Measurements from ENCODE around the gene FZD7. TPM values are rescaled to one million over a fixed set of nuclear protein-coding genes. Genes with fewer than 3 reads are reported as not detected.

FZD7 gene
- total and polyA plus RNA-seq, 11 donors, result 1.7 to 42.0 (median 19.3) TPM

DNA sequence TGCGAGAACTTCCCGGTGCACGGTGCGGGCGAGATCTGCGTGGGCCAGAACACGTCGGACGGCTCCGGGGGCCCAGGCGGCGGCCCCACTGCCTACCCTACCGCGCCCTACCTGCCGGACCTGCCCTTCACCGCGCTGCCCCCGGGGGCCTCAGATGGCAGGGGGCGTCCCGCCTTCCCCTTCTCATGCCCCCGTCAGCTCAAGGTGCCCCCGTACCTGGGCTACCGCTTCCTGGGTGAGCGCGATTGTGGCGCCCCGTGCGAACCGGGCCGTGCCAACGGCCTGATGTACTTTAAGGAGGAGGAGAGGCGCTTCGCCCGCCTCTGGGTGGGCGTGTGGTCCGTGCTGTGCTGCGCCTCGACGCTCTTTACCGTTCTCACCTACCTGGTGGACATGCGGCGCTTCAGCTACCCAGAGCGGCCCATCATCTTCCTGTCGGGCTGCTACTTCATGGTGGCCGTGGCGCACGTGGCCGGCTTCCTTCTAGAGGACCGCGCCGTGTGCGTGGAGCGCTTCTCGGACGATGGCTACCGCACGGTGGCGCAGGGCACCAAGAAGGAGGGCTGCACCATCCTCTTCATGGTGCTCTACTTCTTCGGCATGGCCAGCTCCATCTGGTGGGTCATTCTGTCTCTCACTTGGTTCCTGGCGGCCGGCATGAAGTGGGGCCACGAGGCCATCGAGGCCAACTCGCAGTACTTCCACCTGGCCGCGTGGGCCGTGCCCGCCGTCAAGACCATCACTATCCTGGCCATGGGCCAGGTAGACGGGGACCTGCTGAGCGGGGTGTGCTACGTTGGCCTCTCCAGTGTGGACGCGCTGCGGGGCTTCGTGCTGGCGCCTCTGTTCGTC lies 1.7 kb downstream of the FZD7 start:
- Histone ChIP-seq H3K9me3 (no peaks in the 10 kb centered on the region), H3K4me1 (peaks cover 0 to 52% (median 25%) of the 10 kb centered on the region in 12 donors), H3K36me3 (no peaks in the 10 kb centered on the region), H3K27me3 (peaks cover 0 to 68% (median 5%) of the 10 kb centered on the region in 9 donors), H3K27ac (peak overlapping the region in 10 of 12 donors; percentile 89 to 99 (median 95)), H3K4me3 (peak overlapping the region; percentile 52 to 90 (median 79))
- peak; percentile 51 to 79 (median 68) for DNase-seq
- ATAC-seq, result peak; percentile 33 to 52 (median 42)
- intact Hi-C loops (cut with DNase I), result loop anchor here (2.0 to 10.0 kb wide), 12 partner anchors 83 to 251 kb away; partner anchors contain the start of gene ALS2 (in 1 of the 10)
- WGBS, 4 donors, result 7 to 22% (median 10%) methylated on average over 48 to 78 of the region's 78 CpGs
- TF ChIP-seq, protein P1, sequence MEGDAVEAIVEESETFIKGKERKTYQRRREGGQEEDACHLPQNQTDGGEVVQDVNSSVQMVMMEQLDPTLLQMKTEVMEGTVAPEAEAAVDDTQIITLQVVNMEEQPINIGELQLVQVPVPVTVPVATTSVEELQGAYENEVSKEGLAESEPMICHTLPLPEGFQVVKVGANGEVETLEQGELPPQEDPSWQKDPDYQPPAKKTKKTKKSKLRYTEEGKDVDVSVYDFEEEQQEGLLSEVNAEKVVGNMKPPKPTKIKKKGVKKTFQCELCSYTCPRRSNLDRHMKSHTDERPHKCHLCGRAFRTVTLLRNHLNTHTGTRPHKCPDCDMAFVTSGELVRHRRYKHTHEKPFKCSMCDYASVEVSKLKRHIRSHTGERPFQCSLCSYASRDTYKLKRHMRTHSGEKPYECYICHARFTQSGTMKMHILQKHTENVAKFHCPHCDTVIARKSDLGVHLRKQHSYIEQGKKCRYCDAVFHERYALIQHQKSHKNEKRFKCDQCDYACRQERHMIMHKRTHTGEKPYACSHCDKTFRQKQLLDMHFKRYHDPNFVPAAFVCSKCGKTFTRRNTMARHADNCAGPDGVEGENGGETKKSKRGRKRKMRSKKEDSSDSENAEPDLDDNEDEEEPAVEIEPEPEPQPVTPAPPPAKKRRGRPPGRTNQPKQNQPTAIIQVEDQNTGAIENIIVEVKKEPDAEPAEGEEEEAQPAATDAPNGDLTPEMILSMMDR (IDR thresholded peaks at IDR 0.05), result peak; percentile 30 to 64 (median 53)
- no peak for TF ChIP-seq POLR2A (IDR thresholded peaks at IDR 0.05)

DNA sequence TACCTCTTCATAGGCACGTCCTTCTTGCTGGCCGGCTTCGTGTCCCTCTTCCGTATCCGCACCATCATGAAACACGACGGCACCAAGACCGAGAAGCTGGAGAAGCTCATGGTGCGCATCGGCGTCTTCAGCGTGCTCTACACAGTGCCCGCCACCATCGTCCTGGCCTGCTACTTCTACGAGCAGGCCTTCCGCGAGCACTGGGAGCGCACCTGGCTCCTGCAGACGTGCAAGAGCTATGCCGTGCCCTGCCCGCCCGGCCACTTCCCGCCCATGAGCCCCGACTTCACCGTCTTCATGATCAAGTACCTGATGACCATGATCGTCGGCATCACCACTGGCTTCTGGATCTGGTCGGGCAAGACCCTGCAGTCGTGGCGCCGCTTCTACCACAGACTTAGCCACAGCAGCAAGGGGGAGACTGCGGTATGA lies 2.3 kb downstream of the FZD7 start:
- Histone ChIP-seq H3K27me3 (peaks cover 0 to 75% (median 5%) of the 10 kb centered on the region in 9 donors), H3K36me3 (no peaks in the 10 kb centered on the region), H3K27ac (peak overlapping the region in 8 of 12 donors; percentile 54 to 99 (median 76)), H3K4me1 (peaks cover 0 to 53% (median 27%) of the 10 kb centered on the region in 12 donors), H3K9me3 (no peaks in the 10 kb centered on the region), H3K4me3 (peak overlapping the region in 11 of 12 donors; percentile 52 to 90 (median 79))
- DNase-seq, result peak in 2 of 5 donors; percentile 47 to 65
- WGBS, 4 donors, result 34 to 50% (median 37%) methylated on average over 27 to 32 of the region's 32 CpGs
- intact Hi-C loops (cut with DNase I), result loop anchor here (2.0 to 10.0 kb wide), 12 partner anchors 84 to 251 kb away; partner anchors contain the start of gene ALS2 (in 1 of the 10)
- TF ChIP-seq, protein P1 (IDR thresholded peaks at IDR 0.05), result no peak
- TF ChIP-seq POLR2A (IDR thresholded peaks at IDR 0.05), result no peak
- no peak for ATAC-seq

DNA sequence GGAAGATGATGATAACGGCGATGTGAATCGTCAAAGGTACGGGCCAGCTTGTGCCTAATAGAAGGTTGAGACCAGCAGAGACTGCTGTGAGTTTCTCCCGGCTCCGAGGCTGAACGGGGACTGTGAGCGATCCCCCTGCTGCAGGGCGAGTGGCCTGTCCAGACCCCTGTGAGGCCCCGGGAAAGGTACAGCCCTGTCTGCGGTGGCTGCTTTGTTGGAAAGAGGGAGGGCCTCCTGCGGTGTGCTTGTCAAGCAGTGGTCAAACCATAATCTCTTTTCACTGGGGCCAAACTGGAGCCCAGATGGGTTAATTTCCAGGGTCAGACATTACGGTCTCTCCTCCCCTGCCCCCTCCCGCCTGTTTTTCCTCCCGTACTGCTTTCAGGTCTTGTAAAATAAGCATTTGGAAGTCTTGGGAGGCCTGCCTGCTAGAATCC lies 3.0 kb downstream of the FZD7 start:
- ATAC-seq (peak in 1 of 4 donors; percentile 5), DNase-seq (peak in 2 of 5 donors; percentile 39 to 44)
- H3K4me1 ChIP-seq, result peaks cover 0 to 53% (median 27%) of the 10 kb centered on the region in 12 donors
- WGBS, 4 donors, result 18 to 32% (median 30%) methylated on average over 15 of the region's 15 CpGs
- intact Hi-C loops (cut with DNase I), result loop anchor here (5.0 to 10.0 kb wide), 11 partner anchors 84 to 252 kb away; partner anchors contain the start of gene ALS2 (in 1 of the 10)
- TF ChIP-seq, protein P1 (IDR thresholded peaks at IDR 0.05), result no peak
- no peak for TF ChIP-seq POLR2A (IDR thresholded peaks at IDR 0.05)
- peak overlapping the region in 11 of 12 donors; percentile 3 to 99 (median 69) for H3K27ac ChIP-seq
- no peaks in the 10 kb centered on the region for H3K36me3 ChIP-seq
- no peaks in the 10 kb centered on the region for H3K9me3 ChIP-seq
- H3K4me3 ChIP-seq, result peak overlapping the region; percentile 20 to 90 (median 79)
- peaks cover 0 to 74% (median 5%) of the 10 kb centered on the region in 9 donors for H3K27me3 ChIP-seq

DNA sequence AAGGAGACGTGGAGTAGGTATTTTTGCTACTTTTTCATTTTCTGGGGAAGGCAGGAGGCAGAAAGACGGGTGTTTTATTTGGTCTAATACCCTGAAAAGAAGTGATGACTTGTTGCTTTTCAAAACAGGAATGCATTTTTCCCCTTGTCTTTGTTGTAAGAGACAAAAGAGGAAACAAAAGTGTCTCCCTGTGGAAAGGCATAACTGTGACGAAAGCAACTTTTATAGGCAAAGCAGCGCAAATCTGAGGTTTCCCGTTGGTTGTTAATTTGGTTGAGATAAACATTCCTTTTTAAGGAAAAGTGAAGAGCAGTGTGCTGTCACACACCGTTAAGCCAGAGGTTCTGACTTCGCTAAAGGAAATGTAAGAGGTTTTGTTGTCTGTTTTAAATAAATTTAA lies 3.4 kb downstream of the FZD7 start:
- peak overlapping the region in 11 of 12 donors; percentile 11 to 99 (median 69) for H3K27ac ChIP-seq
- intact Hi-C loops (cut with DNase I), result loop anchor here (5.0 to 10.0 kb wide), 11 partner anchors 85 to 252 kb away; partner anchors contain the start of gene ALS2 (in 1 of the 10)
- no peaks in the 10 kb centered on the region for H3K36me3 ChIP-seq
- 32 to 47% (median 38%) methylated on average over 7 of the region's 7 CpGs for WGBS, 4 donors
- no peak for DNase-seq
- no peaks in the 10 kb centered on the region for H3K9me3 ChIP-seq
- no peak for ATAC-seq
- peaks cover 0 to 52% (median 27%) of the 10 kb centered on the region in 12 donors for H3K4me1 ChIP-seq
- H3K4me3 ChIP-seq, result peak overlapping the region; percentile 20 to 90 (median 79)
- peaks cover 0 to 72% (median 5%) of the 10 kb centered on the region in 9 donors for H3K27me3 ChIP-seq
- no peak for TF ChIP-seq POLR2A (IDR thresholded peaks at IDR 0.05)
- TF ChIP-seq, protein P1 (IDR thresholded peaks at IDR 0.05), result no peak
